GM21529 (cell line): Measurements from ENCODE around the gene CRHBP.
"Not testable (repeated sequence)": the region's sequence is repeated elsewhere in the genome, so short reads cannot be mapped to it uniquely, and the experiment has no call there.

Experiments
- ATAC-seq: cut with Tn5 transposase; IDR thresholded peaks from one replicate; pipeline ENCODE4 v1.9.1; 2021; ENCODE audit not compliant: unreplicated experiment

CRHBP gene

DNA sequence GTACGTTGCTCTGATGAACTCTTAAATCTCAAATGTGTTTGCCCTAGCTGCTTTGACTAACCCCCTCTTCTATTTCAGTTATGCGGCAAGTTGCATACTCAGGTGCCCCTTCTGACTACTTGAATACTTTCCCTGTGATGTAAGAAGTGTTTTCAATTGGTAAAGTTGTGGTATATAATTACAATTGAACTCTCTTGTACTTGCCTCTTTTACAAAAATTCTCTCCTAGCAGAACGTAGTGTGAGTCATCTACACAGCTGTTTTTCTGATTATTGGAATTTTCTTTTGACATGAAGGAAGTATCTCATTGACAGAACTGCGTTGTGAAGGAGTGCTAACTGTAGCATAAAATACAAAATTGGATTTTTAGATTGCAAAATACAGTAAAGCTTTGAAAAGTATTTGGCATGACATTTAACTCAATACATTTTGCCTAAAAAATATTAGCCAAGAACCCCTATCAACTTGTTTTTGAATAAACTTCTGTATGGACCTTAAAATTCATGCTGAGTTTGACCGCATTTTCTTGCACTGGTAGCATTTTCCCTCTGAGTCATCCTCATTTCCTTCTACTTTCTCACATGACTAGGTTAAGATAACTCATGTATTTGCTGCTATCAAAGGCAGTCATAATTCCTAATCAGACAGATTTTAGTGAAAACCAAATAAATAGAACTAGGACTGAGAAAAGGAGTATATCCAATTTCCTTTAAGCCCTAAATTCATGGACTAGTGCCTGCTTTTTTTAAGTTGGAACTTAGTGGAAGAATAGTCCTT lies 6.3 kb downstream of the CRHBP start:
- no peak for ATAC-seq

DNA sequence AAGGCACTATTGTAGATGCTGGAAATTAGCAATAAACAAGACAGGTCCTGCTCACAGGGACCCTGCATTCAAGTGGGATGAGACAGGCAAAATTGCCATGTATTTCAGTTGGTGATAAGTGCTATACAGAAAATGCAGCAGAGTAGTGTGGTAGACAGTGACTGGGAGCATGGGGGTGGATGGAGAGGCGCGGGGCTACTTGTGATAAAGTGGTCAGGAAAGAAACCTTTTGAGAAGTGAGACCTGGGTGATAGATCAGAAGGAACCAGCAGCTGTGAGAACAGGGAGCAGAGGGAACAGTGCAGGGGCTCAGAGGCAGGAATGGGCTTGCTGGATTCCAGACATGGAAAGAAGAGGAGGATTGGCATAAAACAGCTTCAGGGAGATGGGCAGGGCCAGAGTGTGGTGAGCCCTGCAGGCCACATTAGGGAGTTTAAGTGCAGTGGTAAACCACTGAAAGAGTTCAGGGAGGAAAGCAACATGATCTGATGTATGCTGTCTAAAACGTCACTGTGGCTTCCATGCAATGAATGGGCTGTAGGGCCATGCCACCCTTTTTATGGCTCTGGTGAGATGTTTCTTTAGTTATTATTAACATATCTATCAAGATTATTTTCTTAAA lies 7.3 kb downstream of the CRHBP start:
- peak; percentile 74 for ATAC-seq

DNA sequence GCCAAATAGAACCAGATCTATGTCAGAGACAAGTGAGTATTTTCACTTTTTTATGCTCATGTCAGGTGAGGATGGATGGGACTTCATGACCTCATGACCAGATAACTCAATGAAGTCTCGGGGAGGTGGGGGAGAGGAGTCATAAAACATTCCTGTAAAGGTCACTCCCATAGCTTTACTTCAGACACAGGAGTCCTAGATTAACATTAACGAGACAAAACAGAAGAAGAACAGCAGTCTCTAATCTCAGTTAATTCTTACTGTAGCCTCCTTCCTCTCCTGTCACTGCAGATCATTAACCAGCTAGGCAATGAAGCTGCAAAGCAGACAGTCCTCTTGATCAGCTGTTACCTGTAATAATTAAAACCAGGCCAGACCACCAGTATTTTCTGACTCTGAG lies 11.2 kb downstream of the CRHBP start:
- no peak for ATAC-seq

DNA sequence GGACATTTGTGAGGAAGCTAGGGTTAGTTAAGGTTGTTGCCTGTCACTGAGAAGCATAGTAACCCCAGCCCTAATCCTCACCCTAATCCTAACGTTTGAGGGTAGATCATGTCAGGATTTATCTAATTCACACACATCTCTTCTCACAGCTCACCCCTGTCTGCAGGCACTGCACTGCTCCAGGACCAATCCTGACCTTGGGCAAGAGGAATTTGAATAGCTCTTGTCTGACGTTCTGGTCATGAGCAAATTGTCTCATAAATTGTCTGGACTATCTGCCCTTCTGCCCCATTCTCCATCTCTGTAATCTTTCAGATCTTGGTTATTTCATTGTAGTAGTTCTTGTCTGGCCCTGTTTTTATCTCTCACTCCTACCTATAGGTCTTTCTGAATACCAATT lies 18.7 kb downstream of the CRHBP start:
- no peak for ATAC-seq

DNA sequence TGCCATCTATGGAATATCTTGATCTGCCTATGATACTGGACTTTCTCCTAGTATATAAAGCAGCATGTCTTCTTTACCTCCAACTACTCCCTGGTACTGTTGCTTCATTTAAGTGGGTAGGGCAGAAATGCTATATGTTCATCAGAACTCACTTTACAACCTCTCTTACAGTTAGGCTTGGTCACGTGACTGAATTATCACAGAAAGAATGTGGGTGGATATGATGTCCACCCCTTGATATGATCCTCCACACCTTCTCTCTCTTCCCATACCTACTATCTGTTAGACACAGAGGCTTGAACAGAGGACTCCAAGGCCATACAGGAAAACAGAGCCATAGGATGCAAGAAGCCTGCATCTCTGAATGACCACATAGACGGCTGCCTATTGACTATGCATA lies 19.8 kb downstream of the CRHBP start:
- ATAC-seq = no peak

DNA sequence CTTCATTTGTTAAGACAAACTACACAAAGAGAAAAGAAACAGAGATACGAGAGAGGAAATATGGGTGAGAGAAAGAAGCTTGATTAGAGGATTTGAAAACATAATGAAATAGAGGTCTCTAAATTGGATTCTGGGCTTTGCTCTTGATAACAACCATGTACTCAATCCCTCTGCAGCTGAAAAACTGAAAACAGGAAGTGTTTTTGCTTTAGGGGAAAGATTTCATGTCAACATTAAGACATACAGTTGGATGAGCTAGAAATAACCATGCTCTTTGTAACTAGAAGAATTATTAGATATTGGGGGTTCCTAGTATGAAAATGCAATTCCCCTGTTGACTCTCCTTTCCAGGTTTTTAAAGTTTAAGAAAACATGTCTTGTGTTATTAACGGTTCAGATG lies 21.9 kb downstream of the CRHBP start:
- no peak for ATAC-seq

DNA sequence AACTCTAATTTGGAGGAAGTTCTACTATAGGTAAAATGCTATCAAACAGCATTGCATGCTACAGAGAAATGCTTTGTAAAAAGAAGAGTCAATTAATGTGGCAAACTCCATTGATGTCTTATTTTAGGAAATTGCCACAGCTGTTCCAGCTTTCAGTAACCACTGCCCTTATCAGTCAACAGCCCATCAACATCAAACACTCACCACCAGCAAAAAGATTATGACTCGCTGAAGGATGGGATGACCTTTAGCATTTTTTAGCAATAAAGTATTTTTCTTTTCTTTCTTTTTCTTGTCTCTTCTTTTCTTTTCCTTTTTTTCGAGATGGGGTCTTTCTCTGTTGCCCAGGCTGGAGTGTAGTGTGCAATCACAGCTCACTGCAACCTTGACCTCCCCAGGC lies 26.0 kb downstream of the CRHBP start:
- no peak for ATAC-seq

DNA sequence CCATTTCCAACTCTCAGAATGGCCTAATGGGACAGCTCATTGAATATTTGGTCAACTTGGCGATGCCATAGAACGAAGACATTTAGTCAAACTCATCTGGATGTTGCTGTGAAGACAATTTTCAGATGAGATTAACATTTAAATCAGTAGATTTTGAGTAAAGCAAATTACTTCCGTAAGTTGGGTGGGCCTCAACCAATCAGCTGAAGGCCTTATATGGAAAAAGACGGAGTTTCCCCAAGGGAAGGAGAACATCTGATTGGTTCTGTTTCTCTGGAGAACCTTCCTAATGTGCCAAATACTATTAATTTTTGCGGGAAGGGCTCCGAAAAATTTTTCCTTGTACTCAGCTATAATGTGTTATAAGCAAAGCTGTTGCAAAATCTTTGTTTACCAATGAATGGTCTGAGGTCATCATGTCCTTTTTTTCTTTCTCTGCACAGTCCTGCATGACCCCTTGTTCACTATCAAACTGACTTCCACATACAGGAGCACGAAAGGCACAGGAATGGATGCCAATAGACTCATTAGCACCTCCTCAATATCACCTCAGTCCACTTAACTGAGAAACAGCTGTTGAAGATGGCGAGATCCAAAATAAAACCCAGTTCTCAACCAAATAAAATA lies 27.8 kb downstream of the CRHBP start:
- ATAC-seq = no peak

DNA sequence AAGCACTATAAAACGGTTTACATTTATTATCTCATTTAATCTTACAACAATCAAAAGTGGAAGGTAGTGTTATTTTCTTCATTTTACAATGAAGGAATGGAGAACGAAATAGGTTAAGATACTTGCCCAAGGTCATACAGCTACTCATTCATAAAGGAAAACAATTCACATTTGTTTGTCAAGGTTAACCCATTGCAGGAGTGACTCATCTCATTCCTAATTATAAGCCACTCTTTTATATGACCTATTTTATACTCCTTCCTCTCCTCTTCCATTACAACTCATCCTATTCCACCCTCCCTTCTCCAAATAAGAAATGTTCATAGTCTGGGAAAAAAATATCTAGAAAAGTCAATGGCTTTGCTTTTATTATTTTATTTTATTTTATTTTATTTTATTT lies 29.6 kb downstream of the CRHBP start:
- no peak for ATAC-seq

DNA sequence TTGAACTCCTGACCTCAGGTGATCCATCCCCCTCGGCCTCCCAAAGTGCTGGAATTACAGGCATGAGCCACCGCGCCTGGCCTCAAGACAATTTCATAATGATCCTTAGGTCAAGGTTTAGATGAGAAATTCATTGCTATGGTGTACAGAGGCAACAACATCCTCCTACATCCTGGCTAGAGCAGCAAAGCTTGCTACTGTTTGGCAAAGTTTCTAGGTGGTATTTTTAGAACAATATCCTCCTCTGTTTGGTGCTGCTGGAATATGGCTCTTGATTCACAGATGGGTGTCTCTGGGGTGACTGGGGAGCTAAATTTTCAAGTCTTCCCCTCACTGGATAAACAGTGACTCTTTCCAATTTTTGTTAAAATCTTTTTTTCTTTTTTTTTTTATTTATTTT lies 30.6 kb downstream of the CRHBP start:
- ATAC-seq = no peak

DNA sequence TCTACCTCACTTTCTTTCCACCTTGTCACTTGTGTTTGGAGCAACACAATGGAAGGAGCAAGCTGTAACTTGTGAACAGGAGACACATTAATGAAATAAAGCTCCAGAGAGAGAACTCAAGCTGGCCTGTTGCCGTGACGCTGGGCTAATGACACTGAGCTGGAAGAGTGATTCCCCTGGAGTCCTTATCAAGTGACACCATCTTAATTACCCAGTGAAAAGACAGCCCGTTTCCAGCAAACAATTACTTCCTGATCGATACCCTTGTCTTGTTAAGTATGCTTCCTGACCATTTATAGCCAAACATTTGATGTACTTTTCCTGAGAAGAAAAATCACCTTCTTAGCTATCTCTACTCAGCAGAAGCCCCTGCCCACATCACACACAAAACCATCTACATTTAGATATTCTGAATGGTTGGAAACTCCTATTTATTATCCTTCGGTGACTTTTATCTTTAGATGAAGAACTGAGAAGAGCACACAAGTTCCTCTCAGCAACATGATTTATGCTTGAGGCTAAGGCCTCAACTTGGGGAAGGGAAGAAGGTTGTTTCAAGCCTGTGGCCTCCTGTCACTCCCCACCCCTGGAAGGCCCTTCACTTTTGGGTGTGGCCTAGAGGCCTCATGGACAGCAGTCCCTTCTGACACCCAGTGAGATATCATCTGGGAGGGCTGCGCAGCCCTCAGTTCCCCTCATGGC lies 34.1 kb downstream of the CRHBP start:
- no peak for ATAC-seq

DNA sequence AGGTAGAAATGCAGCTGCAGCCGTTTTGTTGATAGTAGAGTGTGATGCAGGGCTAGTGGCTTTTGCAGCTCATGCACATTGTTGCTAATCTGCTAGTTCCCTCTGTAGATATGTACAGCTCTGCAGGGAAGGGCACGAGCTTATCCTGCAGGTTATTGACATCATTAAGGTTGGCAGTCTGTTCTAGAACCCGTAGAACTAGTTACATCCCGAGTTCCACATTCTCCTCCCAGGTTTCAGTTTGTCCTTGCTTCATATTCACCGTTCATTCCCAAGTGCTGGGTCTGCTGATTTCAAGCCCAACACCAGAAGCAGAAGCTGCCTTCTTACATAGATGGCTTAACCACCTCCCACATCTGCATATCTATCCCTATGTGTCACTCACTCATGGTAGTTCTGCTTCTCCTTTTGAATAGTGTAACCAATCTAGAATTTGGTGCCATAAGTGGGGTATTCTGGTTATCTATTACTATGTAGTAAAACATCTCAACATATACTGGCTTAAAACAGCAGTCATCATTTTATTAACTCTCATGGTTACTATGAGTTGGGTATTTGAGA lies 38.1 kb downstream of the CRHBP start:
- ATAC-seq = no peak

DNA sequence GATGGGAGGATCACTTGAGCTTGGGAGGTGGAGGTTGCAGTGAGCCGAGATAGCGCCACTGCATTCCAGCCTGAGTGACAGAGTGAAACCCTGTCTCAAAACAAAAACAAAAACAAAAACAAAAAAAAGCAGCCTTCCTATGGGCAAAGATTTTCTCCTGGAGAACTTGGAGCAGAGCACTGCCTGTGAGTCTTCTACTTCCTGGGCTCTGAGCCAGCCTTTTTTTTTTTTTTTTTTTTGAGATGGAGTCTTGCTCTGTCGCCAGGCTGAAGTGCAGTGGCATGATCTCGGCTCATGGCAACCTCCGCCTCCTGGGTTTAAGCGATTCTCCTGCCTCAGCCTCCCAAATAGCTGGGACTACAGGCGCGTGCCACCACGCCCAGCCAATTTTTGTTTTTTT lies 40.6 kb downstream of the CRHBP start:
- ATAC-seq = not testable (repeated sequence)

DNA sequence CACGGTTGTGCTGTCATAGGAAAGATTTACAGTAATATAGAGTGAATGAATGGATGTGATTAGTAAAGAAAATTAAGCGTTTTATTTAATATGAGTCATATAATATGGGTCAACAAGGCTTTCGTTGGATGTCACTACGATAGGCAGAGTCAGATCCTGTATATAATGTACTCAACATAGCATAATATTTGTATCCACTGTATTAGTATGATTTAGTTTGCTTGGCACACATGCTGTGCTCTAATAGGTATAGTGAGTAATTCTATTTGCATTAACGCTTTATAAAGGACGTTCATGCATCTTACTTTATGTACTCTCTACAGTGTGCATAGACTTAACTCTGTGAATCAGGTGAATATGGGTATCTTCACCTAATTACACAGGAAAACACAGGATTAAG lies 41.5 kb downstream of the CRHBP start:
- ATAC-seq = no peak

DNA sequence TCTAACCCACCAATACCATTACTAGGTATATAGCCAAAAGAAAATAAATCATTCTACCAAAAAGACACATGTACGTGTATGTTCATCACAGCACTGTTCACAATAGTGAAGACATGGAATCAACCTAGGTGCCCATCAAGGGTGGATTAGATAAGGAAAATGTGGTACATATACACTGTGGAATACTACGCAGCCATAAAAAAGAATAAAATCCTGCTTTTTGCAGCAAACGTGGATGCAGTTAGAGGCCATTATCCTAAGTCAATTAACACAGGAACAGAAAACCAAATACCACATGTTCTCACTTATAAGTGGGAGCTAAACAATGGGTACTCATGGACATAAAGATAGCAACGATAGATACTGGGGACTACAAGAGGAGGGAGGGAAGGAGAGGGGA lies 45.4 kb downstream of the CRHBP start:
- not testable (repeated sequence) for ATAC-seq

DNA sequence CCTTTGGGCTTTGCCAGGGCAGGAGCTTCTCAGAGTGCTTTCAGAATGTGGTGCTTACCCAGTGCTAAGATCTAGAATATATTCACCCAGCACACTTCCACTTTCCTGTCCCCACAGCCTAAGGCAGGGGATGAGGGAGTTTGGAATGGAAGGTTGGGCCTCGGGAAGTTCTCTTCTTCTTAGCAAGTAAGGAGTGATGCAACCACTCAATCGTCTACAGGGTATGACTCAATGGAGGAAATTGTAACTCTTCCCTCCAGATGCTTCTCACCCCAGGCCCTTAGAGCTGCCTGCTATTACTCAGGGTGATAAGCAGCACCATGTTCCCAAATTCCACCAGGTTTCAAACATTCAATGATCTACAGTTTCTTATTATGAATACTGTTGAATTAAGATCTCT lies 46.6 kb downstream of the CRHBP start:
- no peak for ATAC-seq

DNA sequence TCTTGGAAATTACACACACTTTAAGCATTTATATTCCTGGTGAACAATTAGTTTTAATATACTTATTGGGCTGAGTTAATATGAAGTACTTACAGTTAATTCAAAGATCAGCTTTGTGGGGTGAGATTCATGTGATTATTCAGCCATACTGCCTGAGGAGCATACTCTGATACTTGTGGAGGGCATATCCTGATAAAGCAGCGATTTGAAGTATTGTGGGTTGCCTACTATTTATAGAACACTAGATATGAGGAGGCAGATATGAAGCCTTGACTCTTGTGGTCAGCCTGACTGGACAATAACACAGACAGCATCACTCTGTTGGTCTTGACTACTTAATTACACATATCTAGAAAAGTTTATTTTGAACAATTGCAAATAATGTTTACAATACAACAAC lies 50.4 kb downstream of the CRHBP start:
- ATAC-seq = no peak

DNA sequence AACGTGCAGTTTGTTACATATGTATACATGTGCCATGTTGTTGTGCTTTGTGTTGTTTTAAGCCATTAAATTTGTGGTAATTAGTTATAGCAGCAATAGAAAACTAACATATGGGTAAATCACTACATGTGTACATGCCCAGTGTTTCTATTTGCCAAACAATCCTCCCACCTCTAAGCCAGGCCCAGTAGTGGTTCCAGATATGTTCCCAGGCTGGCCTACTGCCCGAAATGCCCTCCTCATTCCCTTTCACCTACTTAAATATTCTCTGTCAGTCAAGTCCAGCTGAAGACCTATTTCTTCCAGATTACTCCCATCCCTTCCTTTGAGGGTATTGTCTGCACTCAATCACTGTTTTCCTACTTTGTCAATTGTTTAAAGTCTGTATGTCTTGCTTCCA lies 53.3 kb downstream of the CRHBP start:
- no peak for ATAC-seq

DNA sequence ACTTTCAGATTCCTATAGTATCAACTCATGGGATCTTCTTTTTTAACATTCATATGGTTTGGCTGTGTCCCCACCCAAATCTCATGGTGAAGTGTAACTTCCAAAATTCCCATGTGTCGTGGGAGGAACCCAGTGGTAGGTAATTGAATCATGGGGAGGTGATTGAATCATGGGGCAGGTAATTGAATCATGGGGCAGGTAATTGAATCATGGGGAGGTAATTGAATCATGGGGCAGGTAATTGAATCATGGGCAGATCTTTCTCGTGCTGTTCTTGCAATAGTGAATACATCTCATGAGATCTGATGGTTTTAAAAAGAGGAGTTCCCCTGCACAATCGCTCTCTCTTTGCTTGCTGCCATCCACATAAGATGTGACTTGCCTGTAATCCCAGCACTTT lies 55.6 kb downstream of the CRHBP start:
- ATAC-seq = no peak

DNA sequence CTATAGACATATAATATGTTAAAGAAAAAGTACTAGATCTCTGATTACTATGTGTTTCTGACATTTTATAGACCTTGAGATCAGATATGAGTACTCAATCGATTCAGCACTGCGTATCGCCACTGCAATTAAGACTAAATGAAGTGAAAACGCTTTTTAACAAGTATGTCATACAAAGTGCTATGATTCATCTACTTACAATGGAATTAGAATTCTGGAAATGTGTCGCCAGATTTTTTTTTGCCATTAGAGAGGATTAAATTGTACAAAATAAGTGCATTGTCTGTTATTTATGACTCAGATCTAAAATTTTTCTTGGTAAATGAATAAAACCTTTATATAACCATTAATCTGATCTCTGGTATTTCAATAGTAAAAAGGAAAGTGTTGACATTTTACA lies 57.4 kb downstream of the CRHBP start:
- no peak for ATAC-seq

DNA sequence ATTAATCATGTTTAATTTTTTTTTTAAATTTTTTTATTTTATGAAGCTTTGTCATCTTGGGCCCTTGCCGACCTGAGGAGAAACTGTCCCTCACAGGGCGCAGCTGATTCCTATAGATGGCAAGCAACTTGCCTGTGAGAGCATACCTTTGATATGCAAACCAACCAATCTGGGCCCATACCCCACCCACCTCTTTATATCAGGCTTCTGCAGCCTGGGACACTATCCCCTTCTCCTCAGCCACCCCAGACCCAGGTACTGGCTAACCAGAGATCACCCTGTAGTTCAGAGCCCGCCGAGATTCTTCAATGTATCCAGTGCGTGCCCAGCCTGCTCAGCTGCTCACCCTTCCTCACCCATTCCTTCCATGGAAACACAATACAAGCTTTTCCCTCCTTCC lies 58.7 kb downstream of the CRHBP start:
- ATAC-seq = no peak

DNA sequence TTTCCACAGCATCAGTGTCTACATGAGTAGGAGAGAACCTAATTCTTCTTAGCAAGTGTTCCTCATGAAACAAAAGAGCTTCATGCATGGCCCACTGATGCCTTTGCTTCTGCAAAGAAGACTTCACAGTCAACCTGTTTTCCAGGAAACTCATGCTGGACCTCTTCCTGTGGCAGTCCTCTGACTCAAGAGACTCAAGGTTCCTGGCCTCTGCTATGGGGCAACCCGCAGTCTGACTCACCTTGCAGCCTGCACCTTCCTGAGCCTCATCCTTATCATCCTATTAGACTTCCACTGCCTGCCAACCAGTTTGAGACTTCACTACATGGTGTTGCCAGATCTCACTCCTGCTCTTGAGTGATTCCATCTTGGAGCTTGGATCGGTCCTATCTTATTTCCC lies 59.8 kb downstream of the CRHBP start:
- no peak for ATAC-seq
